Prostate gland (tissue), 2 donors: ENCODE measurements around the gene ABTB1. TPM values are rescaled to one million over a fixed set of nuclear protein-coding genes. Genes with fewer than 3 reads are reported as not detected.
"Not testable (repeated sequence)": the region's sequence is repeated elsewhere in the genome, so short reads cannot be mapped to it uniquely, and the experiment has no call there.

ENCODE experiments used
- DNase-seq: peaks from one replicate; pipeline ENCODE4 v3.0.0-alpha.2; 2019; ENCODE audit warnings: low spot score
- H3K27ac ChIP-seq, 2 donors: fragments of 200-600 bp; sonication (generic); 2 replicates each; pipeline ENCODE4 v1.5.1; 2017 to 2019
- H3K27me3 ChIP-seq: fragments of 200-600 bp; sonication (generic); replicated peaks from 2 replicates; pipeline ENCODE4 v1.5.1; 2019; ENCODE audit not compliant: insufficient read depth
- H3K36me3 ChIP-seq, 2 donors: fragments of 200-600 bp; sonication (generic); 1 replicate in 1 of 2; 2 replicates in 1 of 2; pipeline versions ENCODE4 v1.5.1 to v1.8.1; 2017 to 2019
- H3K4me1 ChIP-seq: fragments of 200-600 bp; sonication (generic); replicated peaks from 2 replicates; pipeline ENCODE4 v1.5.1; 2019
- H3K4me3 ChIP-seq, 2 donors: fragments of 200-600 bp; sonication (generic); 2 replicates each; pipeline ENCODE4 v1.5.1; 2017 to 2019
- H3K9me3 ChIP-seq: fragments of 200-600 bp; sonication (generic); 2 replicates; pipeline ENCODE4 v1.5.1; 2017
- CTCF ChIP-seq, 4 experiments: fragments of 200-600 bp in 2 of 4; fragments of 450-650 bp in 2 of 4; sonication (generic) in 2 of 4; IDR thresholded peaks; 1 replicate in 3 of 4; 2 replicates in 1 of 4; pipeline ENCODE4 v1.5.1; 2016 to 2019; ENCODE audit warnings: antibody characterized with exemption in 4 of 4, mild to moderate bottlenecking in 2 of 4, moderate library complexity in 2 of 4
- POLR2A ChIP-seq: fragments of 450-650 bp; IDR thresholded peaks from one replicate; pipeline ENCODE4 v1.6.1; 2016; ENCODE audit warnings: antibody characterized with exemption, mild to moderate bottlenecking
- POLR2AphosphoS5 ChIP-seq: sonication (generic); formaldehyde crosslinking; IDR thresholded peaks from one replicate; pipeline ENCODE4 v1.6.1; 2017; ENCODE audit warnings: antibody characterized with exemption
- WGBS: methylation state at CpG from one replicate; pipeline ENCODE4 v1.1.5; 2018; 5-methylcytosine and 5-hydroxymethylcytosine counted together
- intact Hi-C: fragments of 100-400 bp; cut with DNase I; formaldehyde crosslinking; loops from one replicate; pipeline ENCODE4 v1.14.2; 2022
- total RNA-seq, 2 donors: library from RNA; depleted of rRNA; stranded (reverse); fragments of >200 nt; gene quantifications; one replicate each; pipeline ENCODE4 v1.1.0, GENCODE V29; 2016

The ABTB1 gene
- total RNA-seq, 2 donors from 2014 or later = 33.4 to 60.2 TPM

DNA sequence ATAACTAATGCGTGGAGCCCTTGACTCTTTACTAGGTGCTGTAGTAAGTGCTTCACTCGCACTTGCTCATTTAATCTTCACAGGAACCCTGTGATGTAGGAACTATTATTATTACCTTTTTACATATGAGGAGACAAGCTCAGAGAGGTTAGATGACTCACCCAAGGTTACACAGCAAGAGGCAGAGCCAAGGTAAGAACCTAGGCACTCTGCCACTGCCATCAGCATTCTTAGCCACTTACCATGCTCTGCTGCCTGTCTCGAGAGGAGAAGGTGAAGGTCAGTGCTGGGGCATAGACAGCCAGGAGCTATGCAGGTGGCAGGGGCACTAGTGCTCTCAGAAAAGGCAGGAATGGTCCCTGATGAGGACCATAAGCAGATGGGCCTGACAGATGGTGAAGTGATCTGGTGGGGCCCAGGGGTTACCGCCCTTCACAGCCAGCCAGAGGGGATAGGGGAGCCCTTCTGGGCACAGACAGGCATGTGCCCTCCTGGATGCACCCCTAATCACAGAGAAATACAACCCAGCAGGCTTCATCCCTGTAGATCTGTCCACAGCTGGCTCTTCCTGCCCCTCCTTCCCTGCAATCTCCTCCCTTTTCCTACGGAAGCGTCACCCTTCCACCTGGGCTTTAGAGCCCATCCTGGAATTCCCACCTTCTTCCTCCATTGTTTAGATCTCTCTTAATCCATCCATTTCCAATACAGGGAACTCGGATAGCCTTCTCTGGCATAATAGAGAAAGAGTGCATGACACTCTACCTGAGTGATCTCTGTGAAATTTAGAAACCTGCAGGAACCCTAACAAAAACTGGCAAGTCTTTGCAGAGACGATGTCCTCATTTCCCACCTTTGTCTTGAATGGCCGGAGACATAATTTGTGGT is 26.9 kb downstream of the ABTB1 start:
- intact Hi-C loops = loop anchor here (5.0 kb wide), 1 partner anchor 38 kb away; no protein-coding TSS in a partner anchor
- H3K9me3 ChIP-seq = no peaks in the 10 kb centered on the region
- H3K27ac ChIP-seq = peak overlapping the region; percentile 74 to 82
- H3K4me3 ChIP-seq = no peak overlapping the region
- H3K27me3 ChIP-seq = no peaks in the 10 kb centered on the region
- H3K4me1 ChIP-seq = peaks cover 13% of the 10 kb centered on the region
- TF ChIP-seq POLR2AphosphoS5 = no peak
- no peak for TF ChIP-seq POLR2A
- no peak for TF ChIP-seq CTCF (IDR thresholded peaks at IDR 0.05)
- WGBS = 83% methylated on average over 9 of the region's 9 CpGs
- no peak for DNase-seq
- H3K36me3 ChIP-seq = no peaks in the 10 kb centered on the region

DNA sequence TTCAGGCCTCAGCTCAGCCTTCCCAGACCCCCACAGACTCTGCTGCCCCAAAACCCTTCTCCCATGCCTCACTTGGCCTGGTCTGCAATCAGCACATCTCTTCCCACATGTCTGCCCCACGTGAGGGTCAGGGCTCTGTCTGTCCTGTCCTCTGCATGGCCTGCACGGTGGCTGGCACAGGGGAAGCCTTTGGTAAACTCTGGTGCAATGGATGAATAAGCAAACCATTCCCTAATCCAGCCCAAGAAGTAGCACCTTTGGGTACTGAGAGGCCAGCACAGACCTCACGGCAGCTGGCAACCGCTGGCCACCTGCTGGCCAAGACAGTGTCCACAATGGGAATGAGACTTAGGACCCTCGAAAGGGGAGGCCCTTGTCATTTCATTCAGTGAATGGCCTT is 27.7 kb downstream of the ABTB1 start:
- H3K27me3 ChIP-seq = no peaks in the 10 kb centered on the region
- no peaks in the 10 kb centered on the region for H3K9me3 ChIP-seq
- no peaks in the 10 kb centered on the region for H3K36me3 ChIP-seq
- no peak overlapping the region for H3K4me3 ChIP-seq
- intact Hi-C loops = no loop called here
- no peak for DNase-seq
- 71% methylated on average over 5 of the region's 5 CpGs for WGBS
- TF ChIP-seq POLR2AphosphoS5 = no peak
- TF ChIP-seq CTCF (IDR thresholded peaks at IDR 0.05) = no peak
- TF ChIP-seq POLR2A = no peak
- H3K4me1 ChIP-seq = peaks cover 13% of the 10 kb centered on the region
- H3K27ac ChIP-seq = no peak overlapping the region

DNA sequence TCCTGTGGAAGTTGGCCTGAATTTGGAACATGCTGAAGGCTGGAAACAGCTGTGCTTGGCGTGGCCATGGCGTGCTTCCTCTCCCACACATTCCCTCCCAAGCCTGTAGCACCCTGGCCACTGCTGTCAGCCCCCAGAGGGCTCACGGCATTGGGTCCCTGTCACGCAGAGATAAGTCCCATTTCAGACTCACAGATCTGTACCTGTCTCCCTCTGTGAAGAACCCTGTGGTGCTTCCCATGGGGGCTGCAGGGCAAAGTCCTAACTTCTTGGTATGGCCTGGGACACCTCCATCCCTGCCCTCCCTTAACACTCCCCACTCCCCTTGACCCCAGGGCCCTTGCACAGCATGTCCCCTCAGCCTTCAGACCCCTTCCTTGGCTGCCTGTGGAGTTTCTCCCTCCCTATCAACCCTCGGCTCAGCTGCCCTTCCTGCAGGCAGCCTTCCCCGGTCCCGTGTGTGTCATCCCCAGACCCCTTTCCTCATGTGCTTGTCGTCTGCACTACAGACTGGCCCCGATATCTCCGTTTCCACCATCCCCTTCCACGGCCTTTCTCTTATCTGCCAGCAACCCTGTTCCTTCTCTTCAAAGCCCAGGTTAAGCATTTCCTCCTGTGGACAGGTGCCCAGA is 28.6 kb downstream of the ABTB1 start:
- Histone ChIP-seq H3K9me3 (no peaks in the 10 kb centered on the region), H3K36me3 (no peaks in the 10 kb centered on the region), H3K27me3 (no peaks in the 10 kb centered on the region), H3K4me1 (peaks cover 13% of the 10 kb centered on the region), H3K27ac (no peak overlapping the region), H3K4me3 (no peak overlapping the region)
- 82% methylated on average over 11 of the region's 11 CpGs for WGBS
- no peak for TF ChIP-seq POLR2A
- TF ChIP-seq POLR2AphosphoS5 = no peak
- no peak for TF ChIP-seq CTCF (IDR thresholded peaks at IDR 0.05)
- DNase-seq = no peak
- intact Hi-C loops = no loop called here

- 85% methylated on average over 4 of the region's 4 CpGs for WGBS
Observed at GRCh38 chr3:127702151-127702578, 29.4 kb downstream of the ABTB1 start.

GRCh38 chr3:127704840-127705239 is 32.1 kb downstream of the ABTB1 start:
- DNase-seq, intact Hi-C loops, H3K27ac ChIP-seq, H3K27me3 ChIP-seq, H3K9me3 ChIP-seq, H3K4me3 ChIP-seq, H3K4me1 ChIP-seq, H3K36me3 ChIP-seq: not testable (repeated sequence)
- WGBS = 87% methylated on average over 4 of the region's 4 CpGs

More at GRCh38 chr3:127702151-127702578, 29.4 kb downstream of the ABTB1 start:
- Histone ChIP-seq H3K4me1 (peaks cover 7% of the 10 kb centered on the region), H3K36me3 (no peaks in the 10 kb centered on the region), H3K27ac (no peak overlapping the region), H3K27me3 (no peaks in the 10 kb centered on the region), H3K4me3 (no peak overlapping the region), H3K9me3 (no peaks in the 10 kb centered on the region)
- DNase-seq = no peak
- TF ChIP-seq POLR2A (no peak), POLR2AphosphoS5 (no peak), CTCF (IDR thresholded peaks at IDR 0.05) (no peak)
- intact Hi-C loops = no loop called here
